Fibroblast of lung (primary cell): ENCODE data around the gene PURA. TPM values are rescaled to one million over a fixed set of nuclear protein-coding genes. Genes with fewer than 3 reads are reported as not detected.

Source experiments
- DNase-seq, 2 donors: peaks; one replicate each; pipeline versions ENCODE4 v3.0.0 to v3.0.0-alpha.2; 2010; ENCODE audit warnings: low read depth in 2 of 2
- H2AFZ ChIP-seq: 2 replicates; pipeline ENCODE4 v1.5.1; 2012; ENCODE audit warnings: low read length, control low read depth, inconsistent platforms
- H3K27ac ChIP-seq: 2 replicates; pipeline ENCODE4 v1.5.1; 2011; ENCODE audit warnings: low read length, control low read depth; ENCODE audit not compliant: insufficient read depth
- H3K27me3 ChIP-seq: 2 replicates; pipeline ENCODE4 v1.5.1; 2011; ENCODE audit warnings: mild to moderate bottlenecking, low read length; ENCODE audit not compliant: control insufficient read depth, insufficient read depth
- H3K36me3 ChIP-seq: 2 replicates; pipeline ENCODE4 v1.5.1; 2011; ENCODE audit warnings: low read length; ENCODE audit not compliant: control insufficient read depth, insufficient read depth
- H3K4me1 ChIP-seq: 2 replicates; pipeline ENCODE4 v1.5.1; 2011; ENCODE audit warnings: low read length; ENCODE audit not compliant: control insufficient read depth, insufficient read depth; ENCODE audit errors: extremely low read depth
- H3K4me2 ChIP-seq: 2 replicates; pipeline ENCODE4 v1.5.1; 2011; ENCODE audit warnings: low read length, control low read depth; ENCODE audit not compliant: insufficient read depth; ENCODE audit errors: extremely low read depth
- H3K4me3 ChIP-seq, 4 experiments: fragments of 200-600 bp in 1 of 4; sonication (generic) in 1 of 4; replicated peaks in 1 of 4; 2 replicates each; pipeline ENCODE4 v1.5.1; 2011 to 2016; ENCODE audit warnings: low read length in 4 of 4, low read depth in 3 of 4, mild to moderate bottlenecking in 3 of 4, control low read depth in 2 of 4, inconsistent platforms in 1 of 4, mixed read lengths in 1 of 4; ENCODE audit not compliant: insufficient read depth in 1 of 4; ENCODE audit errors: control extremely low read depth in 1 of 4
- H3K79me2 ChIP-seq: 2 replicates; pipeline ENCODE4 v1.5.1; 2012; ENCODE audit warnings: mild to moderate bottlenecking, low read length, inconsistent platforms; ENCODE audit not compliant: control insufficient read depth, insufficient read depth
- H3K9ac ChIP-seq: 2 replicates; pipeline ENCODE4 v1.5.1; 2011; ENCODE audit warnings: mild to moderate bottlenecking, low read length, control low read depth; ENCODE audit not compliant: insufficient read depth
- H3K9me3 ChIP-seq: 2 replicates; pipeline ENCODE4 v1.5.1; 2012; ENCODE audit warnings: low read depth, low read length; ENCODE audit not compliant: control insufficient read depth, insufficient read depth
- H4K20me1 ChIP-seq: 2 replicates; pipeline ENCODE4 v1.5.1; 2011; ENCODE audit warnings: low read length; ENCODE audit not compliant: control insufficient read depth, insufficient read depth; ENCODE audit errors: extremely low read depth
- CTCF ChIP-seq, 2 donors: IDR thresholded peaks in 1 of 2; conservative IDR thresholded peaks in 1 of 2; 1 replicate in 1 of 2; 2 replicates in 1 of 2; pipeline ENCODE4 v1.5.1; 2011 to 2012; ENCODE audit warnings: low read length in 2 of 2, control low read depth in 1 of 2, inconsistent platforms in 1 of 2, low read depth in 1 of 2, mild to moderate bottlenecking in 1 of 2
- EZH2 ChIP-seq: IDR thresholded peaks from 2 replicates; pipeline ENCODE4 v1.5.1; 2012; ENCODE audit warnings: low read length, control low read depth, mild to moderate bottlenecking; ENCODE audit errors: missing control alignments
- polyA plus RNA-seq, 2 donors: library from polyadenylated mRNA; depleted of rRNA in 1 of 2; stranded (reverse) in 1 of 2; unstranded in 1 of 2; fragments of >200 nt; gene quantifications; 2 replicates each; pipeline ENCODE4 v1.2.1, GENCODE V29; 2011 to 2012; ENCODE audit warnings: missing spikeins in 1 of 2
- total RNA-seq: library from RNA; depleted of rRNA; stranded (reverse); fragments of >200 nt; gene quantifications from 2 replicates; pipeline ENCODE4 v1.2.1, GENCODE V29; 2014

Gene PURA
- total and polyA plus RNA-seq, 2 donors (not counting 1 experiment from before 2014, with no cell fraction given): 8.0 to 20.0 TPM

GRCh38 chr5:140083120-140083519, 30.8 kb upstream of the PURA start:
- TF ChIP-seq EZH2 (no peak), CTCF (conservative IDR thresholded peaks at IDR 0.05 in 1 of 2, IDR thresholded peaks at IDR 0.05 in 1 of 2; ENCODE audit: low read depth in 1 of 2, low read length in 2 of 2) (no peak)
- Histone ChIP-seq H2AFZ (no peak overlapping the region), H3K4me2 (no peak overlapping the region), H3K4me3 (no peak overlapping the region), H3K27me3 (peaks cover 25% of the 10 kb centered on the region), H4K20me1 (no peaks in the 10 kb centered on the region), H3K27ac (no peak overlapping the region), H3K9me3 (no peaks in the 10 kb centered on the region), H3K4me1 (no peaks in the 10 kb centered on the region), H3K79me2 (no peaks in the 10 kb centered on the region), H3K36me3 (no peaks in the 10 kb centered on the region), H3K9ac (no peak overlapping the region)
- DNase-seq: no peak

GRCh38 chr5:140083650-140084049, 30.3 kb upstream of the PURA start:
- Histone ChIP-seq H3K9ac (no peak overlapping the region), H3K4me3 (no peak overlapping the region), H3K79me2 (no peaks in the 10 kb centered on the region), H3K27ac (no peak overlapping the region), H3K36me3 (no peaks in the 10 kb centered on the region), H3K4me2 (no peak overlapping the region), H3K4me1 (no peaks in the 10 kb centered on the region), H4K20me1 (no peaks in the 10 kb centered on the region), H3K27me3 (peaks cover 25% of the 10 kb centered on the region), H2AFZ (no peak overlapping the region), H3K9me3 (no peaks in the 10 kb centered on the region)
- TF ChIP-seq EZH2: no peak
- no peak for TF ChIP-seq CTCF (conservative IDR thresholded peaks at IDR 0.05 in 1 of 2, IDR thresholded peaks at IDR 0.05 in 1 of 2; ENCODE audit: low read depth in 1 of 2, low read length in 2 of 2)
- DNase-seq: no peak

GRCh38 chr5:140084541-140084940, 29.4 kb upstream of the PURA start:
- Histone ChIP-seq H3K27ac (no peak overlapping the region), H4K20me1 (no peaks in the 10 kb centered on the region), H2AFZ (no peak overlapping the region), H3K9me3 (no peaks in the 10 kb centered on the region), H3K27me3 (peaks cover 25% of the 10 kb centered on the region), H3K9ac (no peak overlapping the region), H3K4me1 (no peaks in the 10 kb centered on the region), H3K4me2 (no peak overlapping the region), H3K79me2 (no peaks in the 10 kb centered on the region), H3K36me3 (no peaks in the 10 kb centered on the region), H3K4me3 (no peak overlapping the region)
- TF ChIP-seq EZH2 (no peak), CTCF (conservative IDR thresholded peaks at IDR 0.05 in 1 of 2, IDR thresholded peaks at IDR 0.05 in 1 of 2; ENCODE audit: low read depth in 1 of 2, low read length in 2 of 2) (no peak)
- DNase-seq: peak in 1 of 2 donors; percentile 2
